Gastrocnemius medialis (tissue), 4 donors: ENCODE results near the gene IL37.

Source experiments
- CTCF ChIP-seq, 5 experiments: fragments of 450-650 bp in 3 of 5; fragments of 200-600 bp in 2 of 5; sonication (generic) in 2 of 5; IDR thresholded peaks in 4 of 5; conservative IDR thresholded peaks in 1 of 5; 1 replicate in 4 of 5; 2 replicates in 1 of 5; pipeline ENCODE4 v1.5.1; 2016 to 2019; ENCODE audit warnings: antibody characterized with exemption in 5 of 5, mild to moderate bottlenecking in 3 of 5, moderate library complexity in 3 of 5
- POLR2A ChIP-seq, 2 donors: fragments of 450-650 bp; IDR thresholded peaks; one replicate each; pipeline ENCODE4 v1.6.1; 2017; ENCODE audit warnings: antibody characterized with exemption in 2 of 2, mild to moderate bottlenecking in 2 of 2, moderate library complexity in 2 of 2

DNA sequence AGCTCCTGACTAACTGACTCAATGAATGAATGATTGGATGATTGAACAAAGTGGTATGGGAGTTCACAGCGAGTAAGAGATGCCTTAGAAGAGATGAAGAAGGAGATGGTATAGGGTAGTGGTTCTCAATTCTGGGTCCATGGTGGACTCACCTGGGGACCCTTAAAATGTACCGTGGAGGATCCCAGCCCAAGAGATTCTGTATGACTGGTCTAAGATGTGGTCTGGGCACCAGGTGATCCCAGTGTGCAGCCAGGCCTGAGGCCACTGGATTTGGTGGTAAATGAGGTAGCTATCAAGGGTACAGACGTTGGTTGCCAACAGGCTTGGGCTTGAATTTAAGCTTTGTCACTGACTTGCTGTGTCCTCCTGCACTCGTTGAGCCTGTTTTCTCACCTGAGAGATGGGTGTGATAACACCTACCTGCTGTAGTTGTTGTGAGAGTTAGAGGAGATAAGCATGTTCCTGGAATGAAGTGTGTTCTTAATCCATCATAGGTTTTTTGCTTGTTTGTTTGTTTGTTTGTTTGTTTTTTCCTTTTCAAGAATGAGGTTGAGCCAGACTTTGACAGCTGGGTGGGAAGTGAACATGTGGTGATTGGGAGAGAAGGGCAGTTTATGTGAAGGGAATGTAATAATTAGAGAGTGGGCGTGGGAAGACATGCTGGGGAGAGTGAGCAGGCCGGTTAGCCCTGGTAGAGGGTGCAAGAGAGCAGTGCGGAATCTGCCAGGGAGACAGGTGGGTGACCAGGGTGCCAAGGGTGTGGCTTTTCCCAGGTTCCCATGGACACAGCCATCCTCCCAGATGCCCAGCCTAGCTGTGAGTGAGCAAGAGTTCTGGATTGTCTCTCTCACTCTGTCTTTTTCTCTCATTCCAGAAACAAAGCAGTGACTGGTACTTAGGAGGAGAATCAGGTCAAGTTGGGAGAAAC lies 43.0 kb upstream of the IL37 start:
- TF ChIP-seq POLR2A (IDR thresholded peaks at IDR 0.05) (no peak), CTCF (IDR thresholded peaks at IDR 0.05 in 4 of 5, conservative IDR thresholded peaks at IDR 0.05 in 1 of 5) (no peak)
